Mesothelial cell of epicardium (in vitro differentiated cells): ENCODE data around the gene TSPAN4. TPM values are rescaled to one million over a fixed set of nuclear protein-coding genes. Genes with fewer than 3 reads are reported as not detected.

Source experiments
- DNase-seq, 2 experiments: peaks; one replicate each; pipeline ENCODE4 v3.0.0; 2021; ENCODE audit warnings: low spot score in 2 of 2; ENCODE audit not compliant: unreplicated experiment in 2 of 2
- H3K27ac Mint-ChIP-seq: 2 replicates; pipeline ENCODE4 v1.8.0; 2021; ENCODE audit warnings: mixed read lengths
- H3K27me3 Mint-ChIP-seq: 2 replicates; pipeline ENCODE4 v1.8.0; 2021; ENCODE audit warnings: low read depth, mixed read lengths
- H3K36me3 Mint-ChIP-seq: 2 replicates; pipeline ENCODE4 v1.8.0; 2021; ENCODE audit warnings: mixed read lengths
- H3K4me1 Mint-ChIP-seq: 2 replicates; pipeline ENCODE4 v1.8.0; 2021; ENCODE audit warnings: mixed read lengths
- H3K4me3 Mint-ChIP-seq: 2 replicates; pipeline ENCODE4 v1.8.0; 2021; ENCODE audit warnings: mild to moderate bottlenecking, moderate library complexity, mixed read lengths
- H3K9me3 Mint-ChIP-seq: 2 replicates; pipeline ENCODE4 v1.8.0; 2021; ENCODE audit warnings: mixed read lengths
- CTCF ChIP-seq: fragments of 200-600 bp; sonication (generic); IDR thresholded peaks from one replicate; pipeline ENCODE4 v1.5.0; 2021; ENCODE audit warnings: antibody characterized with exemption; ENCODE audit not compliant: unreplicated experiment
- total RNA-seq: library from RNA; stranded (reverse); gene quantifications from 3 replicates; pipeline ENCODE4 v1.2.1, GENCODE V29; 2021

Gene TSPAN4
- total RNA-seq, 1 donor from 2014 or later, result 94.1 TPM

GRCh38 chr11:815675-816432 is 26.8 kb upstream of the TSPAN4 start:
- H3K27me3 Mint-ChIP-seq, result no peaks in the 10 kb centered on the region

GRCh38 chr11:816433-816779 is 26.2 kb upstream of the TSPAN4 start:
- Mint-ChIP-seq H3K27ac (no peak overlapping the region), H3K27me3 (no peaks in the 10 kb centered on the region), H3K36me3 (peaks cover 5% of the 10 kb centered on the region), H3K4me3 (no peak overlapping the region), H3K9me3 (no peaks in the 10 kb centered on the region), H3K4me1 (peaks cover 12% of the 10 kb centered on the region)
- no peak for DNase-seq
- no peak for TF ChIP-seq CTCF

More at GRCh38 chr11:815675-816432, 26.8 kb upstream of the TSPAN4 start:
- H3K4me3 Mint-ChIP-seq, result no peak overlapping the region
- no peak for DNase-seq
- H3K36me3 Mint-ChIP-seq, result peaks cover 5% of the 10 kb centered on the region
- no peak overlapping the region for H3K27ac Mint-ChIP-seq
- TF ChIP-seq CTCF, result no peak
- H3K9me3 Mint-ChIP-seq, result no peaks in the 10 kb centered on the region
- H3K4me1 Mint-ChIP-seq, result peaks cover 13% of the 10 kb centered on the region

GRCh38 chr11:818396-819128 is 24.1 kb upstream of the TSPAN4 start, which contains the start of gene PNPLA2:
PNPLA2 (plus strand) TSS chr11:818914; CDS start chr11:819719, 805 bp downstream.
- no peak for TF ChIP-seq CTCF
- Mint-ChIP-seq H3K4me1 (peaks cover 10% of the 10 kb centered on the region), H3K9me3 (no peaks in the 10 kb centered on the region), H3K36me3 (peaks cover 4% of the 10 kb centered on the region), H3K27ac (no peak within 1 kb of the TSS), H3K4me3 (peak within 1 kb of the TSS; percentile 78), H3K27me3 (no peaks in the 10 kb centered on the region)
- DNase-seq, result no peak

- Mint-ChIP-seq H3K27me3 (no peaks in the 10 kb centered on the region), H3K4me1 (peaks cover 10% of the 10 kb centered on the region), H3K27ac (no peak overlapping the region), H3K4me3 (peak overlapping the region; percentile 78), H3K36me3 (peaks cover 2% of the 10 kb centered on the region), H3K9me3 (no peaks in the 10 kb centered on the region)
- peak; percentile 14 for TF ChIP-seq CTCF
- peak; percentile 85 to 90 for DNase-seq
These were observed 23.3 kb upstream of the TSPAN4 start for GRCh38 chr11:819129-819931.

- Mint-ChIP-seq H3K4me1 (peaks cover 10% of the 10 kb centered on the region), H3K36me3 (peaks cover 6% of the 10 kb centered on the region), H3K4me3 (peak overlapping the region; percentile 78), H3K9me3 (no peaks in the 10 kb centered on the region), H3K27me3 (no peaks in the 10 kb centered on the region), H3K27ac (no peak overlapping the region)
- DNase-seq, result peak in 1 of 2 experiments; percentile 60
- TF ChIP-seq CTCF, result no peak
These were observed 22.6 kb upstream of the TSPAN4 start for GRCh38 chr11:819943-820649.
